Measurements from ENCODE around the gene ROR1. TPM values are rescaled to one million over a fixed set of nuclear protein-coding genes. Genes with fewer than 3 reads are reported as not detected.
A peak's percentile ranks its signal among the peaks of the same experiment; 100 is the strongest.

The ROR1 gene
- 10 to 100 TPM; 10.6 to 21.7 (median 15.1) TPM for total RNA-seq

- Histone ChIP-seq H3K36me3 (no peaks in the 10 kb centered on the region), H3K4me3 (peak within 1 kb of the TSS; percentile 63), H3K9me3 (no peaks in the 10 kb centered on the region), H3K27me3 (no peaks in the 10 kb centered on the region), H3K27ac (peak within 1 kb of the TSS; percentile 67), H3K4me1 (peaks cover 24% of the 10 kb centered on the region)
- peak; percentile 31 to 78 for TF ChIP-seq CTCF (IDR thresholded peaks at IDR 0.05)
- TF ChIP-seq EP300 (IDR thresholded peaks at IDR 0.05) = no peak
- under 1% methylated on average over 25 of the region's 99 CpGs for WGBS
- DNase-seq (ENCODE audit: low spot score in 2 of 2) = peak; percentile 93 to 96
Observed at GRCh38 chr1:63773815-63774616, at the start of gene ROR1. Gene ROR1, plus strand, starts transcription at chr1:63774017.

GRCh38 chr1:63724375-63724899, 49.4 kb upstream of the ROR1 start:
- Histone ChIP-seq H3K36me3 (no peaks in the 10 kb centered on the region), H3K27ac (no peak overlapping the region), H3K4me1 (no peaks in the 10 kb centered on the region), H3K27me3 (no peaks in the 10 kb centered on the region), H3K9me3 (no peaks in the 10 kb centered on the region), H3K4me3 (no peak overlapping the region)
- 100% methylated on average over 3 of the region's 3 CpGs for WGBS
- DNase-seq (ENCODE audit: low spot score in 2 of 2) = no peak
- no peak for TF ChIP-seq POLR2AphosphoS5 (IDR thresholded peaks at IDR 0.05)
- no peak for TF ChIP-seq EP300 (IDR thresholded peaks at IDR 0.05)
- TF ChIP-seq CTCF (IDR thresholded peaks at IDR 0.05) = no peak
- no peak for TF ChIP-seq POLR2A (IDR thresholded peaks at IDR 0.05)

GRCh38 chr1:63728611-63729226, 45.1 kb upstream of the ROR1 start:
- H3K4me3 ChIP-seq = no peak overlapping the region
- no peak for DNase-seq (ENCODE audit: low spot score in 2 of 2)
- WGBS = 95% methylated on average over 7 of the region's 8 CpGs
- H3K9me3 ChIP-seq = no peaks in the 10 kb centered on the region
- H3K36me3 ChIP-seq = no peaks in the 10 kb centered on the region
- H3K4me1 ChIP-seq = peaks cover 12% of the 10 kb centered on the region
- H3K27ac ChIP-seq = no peak overlapping the region
- TF ChIP-seq EP300 (IDR thresholded peaks at IDR 0.05) (no peak), POLR2A (IDR thresholded peaks at IDR 0.05) (no peak), POLR2AphosphoS5 (IDR thresholded peaks at IDR 0.05) (no peak)
- H3K27me3 ChIP-seq = no peaks in the 10 kb centered on the region

- no peaks in the 10 kb centered on the region for H3K9me3 ChIP-seq
- no peak overlapping the region for H3K27ac ChIP-seq
- TF ChIP-seq CTCF (IDR thresholded peaks at IDR 0.05) (no peak), POLR2AphosphoS5 (IDR thresholded peaks at IDR 0.05) (no peak)
- no peak overlapping the region for H3K4me3 ChIP-seq
- DNase-seq (ENCODE audit: low spot score in 2 of 2) = no peak
- 84% methylated on average over 5 of the region's 5 CpGs for WGBS
- no peaks in the 10 kb centered on the region for H3K27me3 ChIP-seq
- peaks cover 12% of the 10 kb centered on the region for H3K4me1 ChIP-seq
- no peaks in the 10 kb centered on the region for H3K36me3 ChIP-seq
Observed at GRCh38 chr1:63729227-63729620, 44.6 kb upstream of the ROR1 start.

DNA sequence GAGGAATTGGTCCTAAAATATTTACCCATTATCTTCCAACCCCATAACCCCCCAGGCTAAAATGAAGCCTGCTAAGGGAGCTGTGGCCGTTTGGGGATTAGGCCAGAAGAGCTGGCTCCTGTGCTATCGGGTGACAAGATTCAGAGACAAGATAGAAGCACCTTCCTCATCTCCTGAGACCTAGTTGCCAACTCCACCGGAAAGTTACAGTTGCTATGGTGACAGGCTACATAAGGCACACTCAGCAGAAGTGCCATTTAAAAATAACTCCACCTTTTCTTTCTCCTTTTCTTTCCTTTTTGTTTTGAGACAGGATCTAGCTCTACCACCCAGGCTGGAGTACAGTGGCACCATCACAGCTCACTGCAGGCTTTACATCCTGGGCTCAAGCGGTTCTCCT, 43.6 kb upstream of the ROR1 start:
- H3K36me3 ChIP-seq = no peaks in the 10 kb centered on the region
- TF ChIP-seq POLR2A (IDR thresholded peaks at IDR 0.05) = no peak
- TF ChIP-seq CTCF (IDR thresholded peaks at IDR 0.05) = no peak
- no peak for TF ChIP-seq EP300 (IDR thresholded peaks at IDR 0.05)
- TF ChIP-seq POLR2AphosphoS5 (IDR thresholded peaks at IDR 0.05) = no peak
- no peak for DNase-seq (ENCODE audit: low spot score in 2 of 2)
- no peak overlapping the region for H3K27ac ChIP-seq
- H3K9me3 ChIP-seq = no peaks in the 10 kb centered on the region
- WGBS = 51% methylated on average over 4 of the region's 4 CpGs
- no peak overlapping the region for H3K4me3 ChIP-seq
- H3K27me3 ChIP-seq = no peaks in the 10 kb centered on the region
- peaks cover 12% of the 10 kb centered on the region for H3K4me1 ChIP-seq

Measured in suprapubic skin (tissue), 4 donors.